OCI-LY7 (cell line): Measurements from ENCODE around the gene TNKS1BP1. TPM values are rescaled to one million over a fixed set of nuclear protein-coding genes. Genes with fewer than 3 reads are reported as not detected.

ENCODE experiments used
- BruUV-seq: library from RNA; stranded (reverse); fragments of 400-500 nt; replicated peaks from 2 replicates; lab custom pipeline; 2021; lab: Mats Ljungman, UMichigan
- CTCF ChIA-PET: fragments of 300-600 bp; sonication (Branson Sonifier 250); formaldehyde crosslinking; loops from one replicate; lab custom pipeline; 2022; ENCODE audit warnings: antibody characterized with exemption; ENCODE audit not compliant: unreplicated experiment; lab: Charles Lee
- POLR2A ChIA-PET: fragments of 300-600 bp; sonication (Branson Sonifier 250); formaldehyde crosslinking; loops from one replicate; lab custom pipeline; 2022; ENCODE audit warnings: antibody characterized with exemption; lab: Charles Lee
- DNase-seq: peaks from one replicate; pipeline ENCODE4 v3.0.0-alpha.2; 2015; ENCODE audit warnings: low spot score
- H2AFZ ChIP-seq: fragments of 200-600 bp; sonication (generic), shearing (Covaris generic); 2 replicates; pipeline ENCODE4 v1.6.1; 2014; ENCODE audit warnings: mild to moderate bottlenecking, antibody characterized with exemption, low read length, moderate library complexity
- H3K27ac ChIP-seq: fragments of 200-600 bp; sonication (generic); 2 replicates; pipeline ENCODE4 v1.5.1; 2014; ENCODE audit warnings: mixed run types, low read depth, mild to moderate bottlenecking, moderate library complexity, low read length, inconsistent platforms; ENCODE audit not compliant: poor library complexity, severe bottlenecking
- H3K36me3 ChIP-seq: fragments of 200-600 bp; sonication (generic); 2 replicates; pipeline ENCODE4 v1.6.1; 2014; ENCODE audit warnings: mild to moderate bottlenecking, antibody characterized with exemption, low read length, moderate library complexity, mixed read lengths; ENCODE audit not compliant: insufficient read depth
- H3K4me1 ChIP-seq: fragments of 200-600 bp; sonication (generic); 2 replicates; pipeline ENCODE4 v1.5.1; 2014; ENCODE audit warnings: mild to moderate bottlenecking, low read length; ENCODE audit not compliant: insufficient read depth, poor library complexity, severe bottlenecking
- H3K4me2 ChIP-seq: fragments of 200-600 bp; sonication (generic); 2 replicates; pipeline ENCODE4 v1.6.1; 2014; ENCODE audit warnings: mild to moderate bottlenecking, low read length
- H3K4me3 ChIP-seq: fragments of 200-600 bp; sonication (generic); 2 replicates; pipeline ENCODE4 v1.5.1; 2014; ENCODE audit warnings: mild to moderate bottlenecking, low read depth, low read length; ENCODE audit not compliant: poor library complexity, severe bottlenecking
- H3K79me2 ChIP-seq: fragments of 200-600 bp; sonication (generic); 2 replicates; pipeline ENCODE4 v1.6.1; 2016; ENCODE audit warnings: low read depth, mild to moderate bottlenecking, low read length, moderate library complexity, mixed read lengths; ENCODE audit not compliant: insufficient read depth
- H3K9me2 ChIP-seq: fragments of 200-600 bp; sonication (generic); 2 replicates; pipeline ENCODE4 v1.6.1; 2016; ENCODE audit warnings: mild to moderate bottlenecking, low read length, mixed read lengths; ENCODE audit not compliant: insufficient read depth
- H3K9me3 ChIP-seq: fragments of 200-600 bp; sonication (generic); 2 replicates; pipeline ENCODE4 v1.6.1; 2014; ENCODE audit warnings: mild to moderate bottlenecking, mixed run types, low read length, mixed read lengths
- H4K20me1 ChIP-seq: fragments of 200-600 bp; sonication (generic); 2 replicates; pipeline ENCODE4 v1.6.1; 2014; ENCODE audit warnings: mild to moderate bottlenecking, antibody characterized with exemption, low read length, moderate library complexity, mixed read lengths; ENCODE audit not compliant: insufficient read depth
- CTCF ChIP-seq: fragments of 200-600 bp; sonication (generic); conservative IDR thresholded peaks from 2 replicates; pipeline ENCODE4 v1.5.1; 2014; ENCODE audit warnings: mild to moderate bottlenecking, antibody characterized with exemption, low read length, moderate library complexity, mixed read lengths
- EZH2phosphoT487 ChIP-seq: fragments of 200-600 bp; sonication (generic); IDR thresholded peaks from 2 replicates; pipeline ENCODE4 v1.6.1; 2018; ENCODE audit warnings: low read depth, borderline replicate concordance, mild to moderate bottlenecking, mixed run types, antibody characterized with exemption, low read length, moderate library complexity, mixed read lengths
- intact Hi-C: fragments of 100-400 bp; cut with micrococcal nuclease; formaldehyde crosslinking; loops from one replicate; pipeline ENCODE4 v1.10.0; 2022; ENCODE audit not compliant: unreplicated experiment
- total RNA-seq, 2 experiments: library from RNA; depleted of rRNA in 1 of 2; stranded (reverse); fragments of >200 nt in 1 of 2; shearing (Covaris generic) in 1 of 2; gene quantifications; 2 replicates each; pipeline ENCODE4 v1.2.3, GENCODE V29; 2014 to 2022

Gene TNKS1BP1
- total RNA-seq, 2 experiments from 2014 or later, result 5.3 to 16.4 TPM

GRCh38 chr11:57269571-57270021 lies 55.2 kb downstream of the TNKS1BP1 start:
- H3K4me3 ChIP-seq, result no peak overlapping the region
- no peak overlapping the region for H3K4me2 ChIP-seq
- no peaks in the 10 kb centered on the region for H3K4me1 ChIP-seq
- H4K20me1 ChIP-seq, result no peaks in the 10 kb centered on the region
- no peak overlapping the region for H2AFZ ChIP-seq
- H3K36me3 ChIP-seq, result no peaks in the 10 kb centered on the region
- DNase-seq, result no peak
- H3K79me2 ChIP-seq, result no peaks in the 10 kb centered on the region
- BruUV-seq, result no TSS peak
- ChIA-PET POLR2A (no interaction called here), CTCF (no interaction called here)
- intact Hi-C loops, result no loop called here
- TF ChIP-seq CTCF, result no peak
- no peak for TF ChIP-seq EZH2phosphoT487
- no peak overlapping the region for H3K27ac ChIP-seq
- 0 out of 2 replicates have a peak, but pooled peaks cover 5% of the 10 kb centered on the region for H3K9me3 ChIP-seq
- no peaks in the 10 kb centered on the region for H3K9me2 ChIP-seq

- Histone ChIP-seq H2AFZ (no peak overlapping the region), H3K4me2 (no peak overlapping the region), H3K36me3 (no peaks in the 10 kb centered on the region), H3K9me2 (no peaks in the 10 kb centered on the region), H4K20me1 (no peaks in the 10 kb centered on the region), H3K4me3 (no peak overlapping the region), H3K4me1 (no peaks in the 10 kb centered on the region), H3K79me2 (no peaks in the 10 kb centered on the region), H3K27ac (no peak overlapping the region), H3K9me3 (0 out of 2 replicates have a peak, but pooled peaks cover 5% of the 10 kb centered on the region)
- ChIA-PET CTCF (no interaction called here), POLR2A (no interaction called here)
- DNase-seq, result no peak
- TF ChIP-seq CTCF (no peak), EZH2phosphoT487 (no peak)
- no TSS peak for BruUV-seq
- intact Hi-C loops, result no loop called here
Observed at GRCh38 chr11:57266157-57266556, 58.6 kb downstream of the TNKS1BP1 start.

GRCh38 chr11:57263351-57263750 lies 61.4 kb downstream of the TNKS1BP1 start:
- H2AFZ ChIP-seq, result no peak overlapping the region
- ChIA-PET POLR2A (no interaction called here), CTCF (no interaction called here)
- H3K4me1 ChIP-seq, result no peaks in the 10 kb centered on the region
- no peak overlapping the region for H3K27ac ChIP-seq
- H3K4me2 ChIP-seq, result no peak overlapping the region
- TF ChIP-seq CTCF (no peak), EZH2phosphoT487 (no peak)
- H3K79me2 ChIP-seq, result no peaks in the 10 kb centered on the region
- H3K4me3 ChIP-seq, result no peak overlapping the region
- DNase-seq, result no peak
- H4K20me1 ChIP-seq, result no peaks in the 10 kb centered on the region
- no peaks in the 10 kb centered on the region for H3K36me3 ChIP-seq
- intact Hi-C loops, result no loop called here
- H3K9me3 ChIP-seq, result 0 out of 2 replicates have a peak, but pooled peaks cover 5% of the 10 kb centered on the region
- no TSS peak for BruUV-seq
- H3K9me2 ChIP-seq, result no peaks in the 10 kb centered on the region
